Frontal cortex (tissue), 4 donors: ENCODE data around the gene CDKN2B. TPM values are rescaled to one million over a fixed set of nuclear protein-coding genes. Genes with fewer than 3 reads are reported as not detected.
"Not testable (repeated sequence)": the region's sequence is repeated elsewhere in the genome, so short reads cannot be mapped to it uniquely, and the experiment has no call there.

Experiments
- DNase-seq, 2 donors: peaks; one replicate each; pipeline ENCODE4 v3.0.0; 2012; ENCODE audit warnings: low spot score in 2 of 2
- FAIRE-seq: peaks from 2 replicates; lab custom pipeline; 2012; peaks lifted over from hg19 to GRCh38; lab: Jason Lieb, UNC
- total RNA-seq: library from RNA; depleted of rRNA; stranded (reverse); fragments of >200 nt; gene quantifications from one replicate; pipeline ENCODE4 v1.2.3, GENCODE V29; 2014
- donor health status: control.
- donor health status: control.
- donor health status: control.

CDKN2B gene
- under 0.01 TPM for total RNA-seq

DNA sequence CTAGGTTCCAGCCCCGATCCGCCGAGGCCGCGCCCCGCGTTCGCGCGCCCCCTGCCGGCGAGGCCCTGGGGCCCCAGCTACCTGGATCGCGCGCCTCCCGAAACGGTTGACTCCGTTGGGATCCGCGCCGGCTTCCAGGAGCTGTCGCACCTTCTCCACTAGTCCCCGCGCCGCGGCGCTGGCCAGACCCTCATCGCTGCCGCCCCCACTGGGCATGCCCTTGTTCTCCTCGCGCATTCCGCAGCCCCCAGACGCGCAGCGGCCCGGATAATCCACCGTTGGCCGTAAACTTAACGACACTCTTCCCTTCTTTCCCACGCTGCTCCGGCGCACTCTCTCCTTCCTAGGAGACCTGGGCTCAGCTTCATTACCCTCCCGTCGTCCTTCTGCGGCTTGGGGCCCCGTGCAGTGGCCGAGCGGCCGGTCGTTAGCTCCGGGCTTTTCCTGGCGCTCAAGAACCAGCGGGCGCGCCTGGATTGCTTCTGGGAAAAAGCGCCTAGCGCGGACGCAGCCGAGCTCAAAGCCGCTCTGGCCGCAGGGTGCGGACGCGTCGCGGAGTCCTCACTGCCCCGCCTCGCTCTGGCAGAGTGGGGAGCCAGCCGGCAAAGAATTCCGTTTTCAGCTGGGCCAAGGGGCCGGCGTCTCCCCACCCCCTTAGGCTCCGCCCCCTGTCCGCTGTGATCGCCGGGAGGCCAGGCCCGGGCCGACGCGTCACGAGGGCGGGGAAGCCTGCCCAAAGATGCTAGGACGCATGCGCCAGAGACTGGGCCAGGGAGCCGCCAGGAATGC, at the start of gene CDKN2B:
Gene CDKN2B (minus strand): TSS at position 589 of the 789 bp plus-strand sequence. CDS start 352 bp downstream, at position 237.
- no peak for FAIRE-seq

DNA sequence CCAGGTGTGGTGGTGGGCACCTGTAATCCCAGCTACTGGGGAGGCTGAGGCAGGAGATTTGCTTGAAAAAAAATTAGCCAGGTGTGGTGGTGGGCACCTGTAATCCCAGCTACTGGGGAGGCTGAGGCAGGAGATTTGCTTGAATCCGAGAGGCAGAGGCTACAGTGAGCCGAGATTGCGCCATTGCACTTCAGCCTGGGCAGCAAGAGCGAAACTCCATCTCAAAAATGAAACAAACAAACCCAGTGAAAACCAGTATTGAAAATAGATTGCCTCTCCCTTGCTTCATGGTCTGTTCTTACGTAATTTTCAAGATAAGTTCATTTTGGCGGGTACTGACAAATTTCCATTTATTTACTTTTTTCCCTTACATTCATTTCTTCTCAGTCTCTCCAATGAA, 48.9 kb upstream of the CDKN2B start:
- FAIRE-seq, DNase-seq: not testable (repeated sequence)

More for the DNA sequence above, at the start of gene CDKN2B:
- DNase-seq: peak; percentile 87 to 89

- DNase-seq (no peak), FAIRE-seq (no peak)
Measured at GRCh38 chr9:22056402-22056801, 47.3 kb upstream of the CDKN2B start.

- DNase-seq (no peak), FAIRE-seq (no peak)
Measured at GRCh38 chr9:22055090-22055489, 46.0 kb upstream of the CDKN2B start.

DNA sequence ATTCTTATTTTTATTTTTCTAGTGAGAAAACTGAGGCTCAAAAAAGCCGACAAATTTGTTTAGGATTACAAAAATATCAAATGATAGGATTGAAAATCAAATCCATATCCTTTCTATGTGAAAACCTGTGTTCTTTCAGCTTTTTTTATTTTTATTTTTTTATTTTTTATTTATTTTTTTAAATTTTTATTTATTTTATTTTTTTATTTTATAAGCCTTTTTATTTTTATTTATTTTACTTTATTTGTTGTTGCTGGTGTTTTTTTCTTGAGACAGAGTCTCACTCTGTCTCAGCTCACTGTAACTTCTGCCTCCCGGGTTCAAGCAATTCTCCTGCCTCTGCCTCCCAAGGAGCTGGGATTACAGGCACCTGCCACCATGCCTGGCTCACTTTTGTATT, 45.4 kb upstream of the CDKN2B start:
- FAIRE-seq (peak; percentile 97), DNase-seq (no peak)

DNA sequence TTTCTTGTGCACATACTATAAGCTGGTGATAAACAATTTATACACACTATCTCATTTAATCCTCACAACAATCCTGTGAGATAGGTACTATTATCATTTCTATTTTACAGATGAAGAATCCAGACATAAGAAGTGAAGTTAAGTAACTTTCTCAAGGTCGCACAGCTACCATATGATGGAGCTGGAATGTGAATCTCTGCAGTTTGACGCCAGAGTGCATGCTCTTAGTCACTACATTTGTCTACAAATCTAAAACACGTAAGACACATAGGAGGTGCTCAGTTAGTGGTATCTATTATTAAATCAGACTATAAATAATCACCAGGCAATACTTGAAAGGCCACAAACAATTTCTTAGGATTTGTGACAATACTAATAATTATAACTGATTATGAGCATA, 45.0 kb upstream of the CDKN2B start:
- no peak for FAIRE-seq
- no peak for DNase-seq

GRCh38 chr9:22053178-22053577, 44.1 kb upstream of the CDKN2B start:
- FAIRE-seq (no peak), DNase-seq (no peak)

DNA sequence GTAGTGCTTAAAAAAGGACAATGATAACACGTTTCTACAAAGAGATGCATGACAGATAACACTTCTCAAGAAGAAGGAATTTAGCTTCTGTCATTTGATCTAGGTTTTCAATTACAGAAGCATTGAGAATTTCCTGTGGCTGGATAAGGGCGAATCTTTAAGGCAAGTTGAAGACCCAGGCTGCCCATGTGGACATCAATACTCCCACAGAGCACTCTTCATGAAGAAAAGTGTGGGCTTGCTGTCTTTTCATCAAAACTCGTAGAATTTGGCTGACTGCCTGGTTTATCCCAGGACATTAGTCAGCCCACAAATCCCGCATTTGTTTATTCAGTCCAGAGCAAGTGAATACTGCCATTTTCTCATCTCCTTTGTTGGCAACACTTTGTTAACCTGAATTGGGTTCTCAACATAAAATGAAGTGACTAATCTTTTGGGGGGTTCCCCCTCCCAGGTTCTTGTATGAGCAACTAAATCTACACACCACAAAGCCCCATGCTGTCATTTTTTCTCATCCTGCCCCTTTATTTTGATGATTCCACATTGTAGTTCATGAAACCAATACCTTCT, 43.4 kb upstream of the CDKN2B start:
- DNase-seq: peak in 1 of 2 donors; percentile 22
- no peak for FAIRE-seq

GRCh38 chr9:22050924-22051323, 41.8 kb upstream of the CDKN2B start:
- DNase-seq (no peak), FAIRE-seq (no peak)

- FAIRE-seq (no peak), DNase-seq (no peak)
Measured at GRCh38 chr9:22049411-22049810, 40.3 kb upstream of the CDKN2B start.

DNA sequence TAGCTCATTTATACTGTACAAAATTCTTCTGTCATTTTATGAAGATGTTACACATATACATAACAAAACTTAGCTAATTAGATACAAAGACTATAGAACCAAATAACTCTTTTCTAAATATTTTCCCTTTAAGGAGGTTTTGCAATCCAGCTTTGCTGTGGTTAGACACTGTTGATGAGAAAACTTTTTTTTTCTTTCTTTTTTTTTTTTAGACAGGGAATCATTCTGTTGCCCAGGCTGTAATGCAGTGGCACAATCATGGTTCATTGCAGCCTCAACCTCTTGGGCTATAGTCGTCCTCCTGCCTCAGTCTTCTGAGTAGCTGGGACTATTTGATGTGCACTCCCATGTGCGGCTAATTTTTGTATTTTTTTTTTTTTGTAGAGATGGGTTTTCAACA, 38.5 kb upstream of the CDKN2B start:
- DNase-seq: no peak
- no peak for FAIRE-seq

GRCh38 chr9:22046243-22046885, 37.3 kb upstream of the CDKN2B start:
- no peak for FAIRE-seq
- DNase-seq: no peak

GRCh38 chr9:22045423-22045822, 36.3 kb upstream of the CDKN2B start:
- no peak for FAIRE-seq

GRCh38 chr9:22044583-22044982, 35.5 kb upstream of the CDKN2B start:
- no peak for DNase-seq
- FAIRE-seq: no peak

More at GRCh38 chr9:22045423-22045822, 36.3 kb upstream of the CDKN2B start:
- no peak for DNase-seq

- no peak for FAIRE-seq
- DNase-seq: no peak
Measured at GRCh38 chr9:22043928-22044327, 34.8 kb upstream of the CDKN2B start.

- no peak for FAIRE-seq
- no peak for DNase-seq
Measured at GRCh38 chr9:22041775-22042174, 32.7 kb upstream of the CDKN2B start.

DNA sequence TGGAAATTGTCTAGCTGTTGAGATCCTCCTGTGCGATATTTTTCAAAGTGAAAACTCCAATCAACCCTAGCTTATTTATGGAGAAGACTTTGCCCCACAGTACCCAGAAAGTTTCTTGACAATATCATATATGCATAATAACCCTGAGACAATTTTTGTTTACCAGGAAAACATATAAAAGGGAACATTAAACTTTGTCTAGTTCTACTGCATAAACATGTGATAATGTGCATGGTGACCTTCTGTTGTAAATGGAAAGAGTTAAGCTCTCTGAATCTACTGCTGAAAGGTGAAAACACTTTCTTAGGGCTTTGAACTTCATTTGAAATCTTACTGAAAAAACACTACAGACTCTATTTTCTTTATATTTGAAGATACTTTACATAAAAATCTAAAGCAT, 32.2 kb upstream of the CDKN2B start:
- FAIRE-seq: no peak
- DNase-seq: no peak

DNA sequence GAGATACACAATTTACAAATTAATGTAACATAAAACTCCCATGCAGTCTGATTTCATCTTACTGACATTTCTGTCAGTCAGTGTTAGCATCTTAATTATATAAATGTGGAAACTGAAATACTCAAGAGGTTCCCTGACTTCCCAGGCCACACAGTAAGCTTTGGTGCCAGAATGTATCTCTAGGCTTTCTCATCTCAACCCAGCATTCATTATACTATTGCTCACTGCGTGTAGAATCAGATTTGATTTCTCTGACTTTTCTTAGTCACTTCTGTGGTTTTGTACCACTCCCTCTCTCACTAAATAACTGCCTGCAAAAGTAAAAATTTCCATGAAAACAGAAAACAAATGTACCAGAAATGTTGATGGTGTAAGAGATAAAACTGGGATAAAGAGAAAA, 31.7 kb upstream of the CDKN2B start:
- DNase-seq (no peak), FAIRE-seq (no peak)

DNA sequence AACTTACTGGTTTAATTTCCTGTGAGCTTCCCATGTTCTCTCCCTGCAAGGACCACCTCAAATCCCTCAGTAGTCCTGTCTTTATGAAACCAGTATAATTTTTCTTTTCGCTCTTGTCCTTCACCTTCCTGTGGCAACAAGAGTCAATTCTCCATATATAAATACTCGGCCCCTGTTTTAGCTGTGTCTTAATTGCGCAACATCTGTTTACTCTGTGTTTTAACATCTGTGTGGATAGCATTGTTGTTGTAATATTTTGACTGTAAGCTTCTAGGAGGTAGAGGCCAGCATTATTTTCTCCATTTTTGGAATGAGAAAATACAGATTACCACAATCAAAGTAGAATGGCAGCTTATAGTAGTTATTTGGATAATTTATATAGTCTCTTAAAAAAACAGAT, 30.2 kb upstream of the CDKN2B start:
- FAIRE-seq (no peak), DNase-seq (no peak)

DNA sequence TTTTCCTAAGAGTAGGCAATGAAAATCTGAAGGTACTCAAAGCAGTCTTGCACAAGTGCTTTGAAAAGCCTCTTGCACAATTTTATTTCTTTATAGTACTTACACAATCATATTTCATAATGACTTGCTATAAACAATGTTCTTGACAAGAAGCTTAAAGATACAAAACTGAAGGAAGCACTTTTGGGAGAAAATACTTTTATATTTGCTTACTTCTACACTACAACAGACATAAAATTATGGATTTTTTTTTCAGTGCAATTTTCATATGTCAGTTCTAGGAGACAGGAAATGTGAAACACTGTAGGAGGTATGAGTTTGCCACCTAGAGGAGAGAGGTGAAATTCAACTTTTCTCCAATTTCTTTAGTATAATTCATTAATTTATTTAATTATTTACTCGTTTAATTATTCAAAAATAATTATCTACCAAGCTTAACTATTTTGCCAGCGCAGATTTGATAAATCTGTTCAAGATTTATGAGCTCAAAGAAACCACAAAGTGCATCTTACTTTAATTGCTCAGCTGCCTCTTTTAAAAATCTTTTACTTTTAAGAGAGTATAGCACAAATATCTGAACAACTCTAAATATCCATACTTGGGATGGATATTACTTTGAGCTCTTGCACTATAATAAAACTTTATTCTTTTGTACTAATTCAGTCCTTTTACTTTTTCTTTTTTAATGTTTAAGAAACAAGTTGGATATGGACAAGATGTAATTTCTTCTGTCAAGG, 29.0 kb upstream of the CDKN2B start:
- no peak for DNase-seq
- peak; percentile 53 for FAIRE-seq
